HG03520 (cell line): ENCODE measurements around the gene NUDT8.
A peak's percentile ranks its signal among the peaks of the same experiment; 100 is the strongest.

ENCODE experiments used
- ATAC-seq: cut with Tn5 transposase; IDR thresholded peaks from one replicate; pipeline ENCODE4 v1.9.1; 2021; ENCODE audit warnings: mild to moderate bottlenecking, moderate library complexity; ENCODE audit not compliant: unreplicated experiment

Gene NUDT8, protein sequence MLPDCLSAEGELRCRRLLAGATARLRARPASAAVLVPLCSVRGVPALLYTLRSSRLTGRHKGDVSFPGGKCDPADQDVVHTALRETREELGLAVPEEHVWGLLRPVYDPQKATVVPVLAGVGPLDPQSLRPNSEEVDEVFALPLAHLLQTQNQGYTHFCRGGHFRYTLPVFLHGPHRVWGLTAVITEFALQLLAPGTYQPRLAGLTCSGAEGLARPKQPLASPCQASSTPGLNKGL

DNA sequence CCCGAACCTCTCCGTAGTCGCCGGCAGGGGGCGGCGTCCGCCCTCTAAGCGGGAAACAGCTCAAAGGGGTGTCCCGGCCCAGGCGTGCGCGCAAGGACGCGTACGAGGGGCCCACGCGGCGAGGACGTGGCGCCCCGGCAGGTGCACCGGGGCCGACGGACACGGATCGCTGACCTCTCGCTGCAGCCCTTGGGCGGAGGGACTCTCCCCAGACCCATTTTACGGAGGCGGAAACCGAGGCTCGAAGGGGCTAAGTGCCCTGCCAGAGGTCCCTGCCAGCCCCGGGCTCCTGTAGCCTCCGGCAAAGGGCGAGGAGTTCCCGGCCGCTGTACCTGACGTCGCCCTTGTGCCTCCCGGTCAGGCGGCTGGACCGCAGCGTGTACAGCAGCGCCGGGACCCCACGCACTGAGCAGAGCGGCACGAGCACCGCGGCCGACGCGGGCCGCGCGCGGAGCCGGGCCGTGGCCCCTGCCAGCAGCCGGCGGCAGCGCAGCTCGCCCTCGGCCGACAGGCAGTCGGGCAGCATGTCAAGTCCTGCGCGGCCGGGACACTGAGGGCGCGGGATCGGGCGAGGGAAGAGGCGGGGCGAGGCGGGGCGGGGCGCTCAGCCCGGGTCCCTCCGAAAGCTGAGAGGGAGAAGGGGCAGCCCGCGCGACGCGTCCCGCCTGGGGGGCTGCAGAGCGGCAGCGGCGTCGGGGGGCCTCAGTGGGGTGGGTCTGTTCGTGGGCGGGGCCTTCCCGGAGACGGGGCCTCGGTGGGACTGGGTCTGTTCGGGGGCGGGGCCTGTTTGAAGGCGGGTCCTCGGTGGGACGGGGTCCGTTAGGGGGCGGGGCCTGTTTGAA lies at the start of gene NUDT8:
Gene NUDT8, minus strand, starts transcription at position 552 of the 842 bp plus-strand sequence. Its CDS starts 26 bp downstream, at position 526.
- peak; percentile 39 for ATAC-seq

DNA sequence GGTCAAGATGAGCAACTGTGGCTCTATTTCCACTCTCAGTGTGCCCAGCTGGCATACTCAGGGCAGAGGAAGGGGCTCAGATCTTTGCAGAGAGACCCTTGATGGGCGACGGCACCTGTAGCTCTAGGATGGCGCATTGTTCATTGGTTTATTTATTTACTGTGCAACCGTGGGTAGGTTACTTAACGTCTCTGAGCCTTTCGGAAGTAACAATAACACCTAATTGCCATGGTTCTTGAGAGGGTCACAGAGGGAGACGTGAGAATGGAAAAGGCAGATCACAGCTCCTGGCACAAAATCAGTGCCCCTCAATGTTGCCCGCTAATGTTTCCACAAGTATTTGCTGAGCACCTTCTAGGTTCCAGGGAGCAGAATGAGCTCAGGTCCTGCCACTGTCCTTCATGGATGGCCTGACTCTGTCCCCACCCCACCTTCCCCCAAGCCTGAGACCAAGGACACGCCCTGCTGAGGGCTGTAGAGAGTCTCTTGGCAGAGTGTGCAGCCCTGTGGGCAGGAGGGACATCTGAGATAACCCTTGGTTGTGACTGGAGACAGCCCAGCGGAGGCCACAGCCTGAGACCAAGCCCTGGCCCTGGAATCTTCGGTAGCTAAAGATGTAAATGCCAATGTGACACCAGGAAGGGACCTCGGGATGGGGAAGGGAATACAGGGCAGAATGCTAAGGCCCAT lies 45.5 kb upstream of the NUDT8 start:
- no peak for ATAC-seq

GRCh38 chr11:67674442-67674871 lies 44.7 kb upstream of the NUDT8 start, which contains the start of gene ALDH3B2:
Gene ALDH3B2, minus strand, starts transcription at chr11:67674623. Its CDS starts 7,688 bp downstream, at chr11:67666935.
- ATAC-seq: no peak

DNA sequence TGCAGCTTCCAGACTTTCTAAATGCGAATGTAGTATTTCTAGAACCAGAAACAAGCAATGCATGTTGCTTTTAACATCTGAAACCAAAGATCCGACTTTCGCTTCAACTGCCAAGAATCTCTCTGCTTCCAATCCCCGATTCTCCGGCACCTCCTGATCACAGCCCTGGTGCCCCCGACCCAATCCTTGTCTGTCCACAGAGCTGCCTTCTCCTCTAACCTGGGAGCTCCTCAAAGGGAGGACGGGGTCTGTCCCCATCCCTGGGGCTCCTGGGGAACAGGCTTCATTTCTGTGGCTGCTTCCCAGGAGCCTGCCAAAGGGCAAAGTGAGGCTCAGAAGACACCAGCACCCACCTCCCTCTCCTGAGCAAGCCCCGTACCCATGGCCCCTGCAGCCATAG lies 44.2 kb upstream of the NUDT8 start:
- no peak for ATAC-seq

DNA sequence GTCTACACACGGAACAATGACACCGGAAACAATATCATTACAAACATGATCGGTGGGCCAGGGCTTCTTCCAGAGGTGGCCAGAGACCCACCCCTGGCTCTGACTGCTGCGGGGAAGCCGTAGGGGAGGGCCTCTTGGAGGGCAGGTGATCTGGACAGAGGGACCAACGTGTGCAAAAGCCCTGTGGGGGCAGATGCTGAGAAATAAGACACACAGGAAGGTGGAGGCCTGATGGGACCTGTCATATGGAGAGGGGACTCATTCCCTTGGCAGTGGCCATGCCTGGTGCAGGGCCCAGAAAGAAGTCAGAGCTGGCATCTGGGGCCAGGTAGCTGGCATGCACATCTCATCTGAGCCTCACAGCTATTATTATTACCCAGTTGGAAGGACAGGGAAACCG lies 43.6 kb upstream of the NUDT8 start:
- no peak for ATAC-seq

GRCh38 chr11:67671211-67671520 lies 41.4 kb upstream of the NUDT8 start:
- no peak for ATAC-seq

DNA sequence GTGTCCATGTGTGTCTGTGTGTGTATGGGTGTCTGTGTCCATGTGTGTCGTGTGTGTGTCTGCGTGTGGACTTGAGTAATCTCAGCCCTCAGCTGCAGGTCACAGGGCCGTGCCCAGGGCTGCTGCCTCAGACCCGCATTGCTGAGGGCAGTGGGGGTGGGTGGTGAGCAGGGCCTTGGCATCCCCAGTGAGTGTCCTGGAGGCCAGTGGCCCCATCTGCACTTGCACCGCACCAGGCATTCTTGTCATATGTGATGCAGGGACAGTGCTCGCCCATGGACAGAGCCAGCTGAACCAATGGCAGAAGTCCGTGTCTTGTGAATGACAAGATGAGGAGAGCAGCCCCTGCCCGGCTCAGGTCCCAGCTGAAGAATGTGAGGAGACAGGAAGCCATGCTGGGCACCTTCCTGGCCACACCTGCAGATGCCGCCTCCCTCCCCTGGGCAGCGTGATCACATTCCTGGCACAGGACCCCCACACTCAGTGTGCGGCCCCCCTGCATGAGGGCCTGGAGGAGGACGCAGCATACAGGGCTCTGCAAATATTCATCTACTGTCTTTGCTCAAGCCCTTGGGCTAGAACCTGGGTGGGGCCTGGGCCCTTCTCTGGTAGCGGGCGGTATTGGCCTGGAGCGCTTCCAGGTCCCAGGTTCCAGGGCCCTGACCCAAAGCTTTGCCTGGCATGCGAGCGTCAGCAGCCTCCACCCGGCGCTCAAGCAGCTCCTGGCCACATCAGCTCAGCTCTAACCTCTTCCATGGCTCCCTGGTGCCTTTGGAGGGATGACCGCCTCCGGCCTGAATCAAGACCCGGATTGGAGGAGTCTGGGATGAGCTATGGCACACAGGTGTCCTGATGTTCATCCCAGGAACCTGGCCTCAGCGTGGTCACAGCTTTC lies 40.8 kb upstream of the NUDT8 start:
- no peak for ATAC-seq

- ATAC-seq: no peak
These were observed 38.4 kb upstream of the NUDT8 start for GRCh38 chr11:67668192-67668551.

DNA sequence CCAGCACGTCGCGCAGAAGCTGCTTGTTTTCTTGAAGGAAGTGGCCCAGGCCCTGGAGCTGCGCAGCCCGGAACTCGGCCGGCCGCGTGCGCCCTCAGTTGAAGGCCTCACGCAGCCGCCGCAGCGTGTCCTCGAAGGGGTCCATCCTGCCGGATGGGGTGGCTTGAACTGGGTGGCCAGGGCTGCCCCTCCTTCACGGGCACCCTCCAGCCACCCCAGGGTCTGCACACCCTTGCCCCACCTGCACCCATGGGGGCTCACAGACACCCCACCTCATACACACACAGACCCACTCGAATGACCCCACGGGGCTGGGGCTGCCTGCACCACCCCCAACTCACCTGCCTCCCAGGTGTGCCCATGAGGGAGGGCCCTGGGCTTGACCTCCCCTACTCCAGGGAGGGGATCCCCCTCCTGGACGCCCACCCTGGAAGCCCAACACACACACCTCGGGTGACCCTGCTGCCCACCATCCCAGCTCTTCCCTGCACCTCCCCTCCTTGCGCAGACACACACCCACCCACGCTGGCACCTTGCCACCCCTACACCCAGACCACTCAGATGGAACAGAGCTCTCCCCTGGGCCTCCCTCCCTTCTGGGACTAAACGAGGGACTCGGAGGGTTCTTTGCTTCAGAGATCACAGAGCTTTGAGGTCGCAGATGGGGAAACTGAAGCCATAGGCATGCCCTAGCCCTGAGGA lies 37.9 kb upstream of the NUDT8 start:
- no peak for ATAC-seq

- no peak for ATAC-seq
These were observed 37.1 kb upstream of the NUDT8 start for GRCh38 chr11:67666676-67667489.

DNA sequence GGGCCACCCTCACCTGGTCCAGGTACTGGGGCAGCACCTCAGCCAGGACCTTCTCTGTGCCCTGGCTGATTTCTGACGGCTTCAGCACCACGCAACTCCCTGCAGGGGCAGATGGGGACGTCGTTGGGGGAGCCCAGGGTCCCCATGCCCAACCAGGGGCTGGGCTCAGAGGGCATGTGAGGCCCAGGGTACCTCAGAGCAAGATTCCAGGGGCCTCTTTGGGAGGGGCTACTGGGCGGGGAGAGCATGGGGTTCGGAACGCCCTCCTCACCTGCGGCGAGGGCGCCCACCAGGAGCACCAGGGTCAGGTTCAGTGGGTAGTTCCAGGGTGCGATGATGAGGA lies 36.5 kb upstream of the NUDT8 start:
- ATAC-seq: no peak

- ATAC-seq: no peak
These were observed 36.0 kb upstream of the NUDT8 start for GRCh38 chr11:67665541-67666302.

- ATAC-seq: no peak
These were observed 35.2 kb upstream of the NUDT8 start for GRCh38 chr11:67664696-67665540.

GRCh38 chr11:67664213-67664585 lies 34.5 kb upstream of the NUDT8 start:
- no peak for ATAC-seq

- no peak for ATAC-seq
These were observed 33.9 kb upstream of the NUDT8 start for GRCh38 chr11:67663532-67664212.

DNA sequence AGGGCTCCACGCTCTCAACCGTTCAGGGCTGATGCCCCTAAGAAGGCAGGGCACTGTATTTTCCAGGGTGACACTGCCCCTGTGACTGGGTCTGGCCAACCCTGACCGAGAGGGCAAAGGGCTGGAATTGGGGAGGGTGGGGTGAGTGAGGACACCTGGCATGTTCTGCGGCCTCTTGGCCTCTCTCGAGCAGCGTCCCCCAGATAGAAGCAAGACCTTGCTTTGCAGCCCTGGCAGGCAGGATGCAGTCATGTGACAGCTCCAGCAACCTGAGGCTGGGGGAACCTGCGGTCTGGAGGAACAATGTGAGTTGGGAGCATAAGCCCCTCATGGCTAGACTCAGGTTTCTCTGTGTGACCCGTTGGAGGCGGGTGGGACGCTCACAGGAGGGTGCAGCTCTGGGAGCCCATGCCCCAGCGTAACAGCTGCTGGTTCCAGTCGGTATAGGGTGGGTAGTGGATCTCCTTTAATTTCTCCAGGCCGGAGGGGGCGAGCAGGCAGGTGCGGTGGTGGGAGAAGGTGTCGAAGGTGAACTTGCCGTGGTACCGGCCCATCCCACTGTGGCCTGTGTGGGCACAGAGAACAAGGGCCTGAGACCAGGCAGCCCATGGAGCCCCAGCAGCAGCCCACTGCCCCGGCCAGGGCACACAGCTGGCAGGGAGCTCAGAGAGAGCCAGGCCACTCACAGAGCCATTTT lies 33.2 kb upstream of the NUDT8 start:
- ATAC-seq: no peak
